NCI-H510A treated with DMSO at 0.1 percent for 48 hours (cell line): ENCODE measurements around the gene GRIFIN.

Experiments used
- DNase-seq: peaks from one replicate; lab custom pipeline; 2025; lab: John Stamatoyannopoulos, UW

Gene GRIFIN

DNA sequence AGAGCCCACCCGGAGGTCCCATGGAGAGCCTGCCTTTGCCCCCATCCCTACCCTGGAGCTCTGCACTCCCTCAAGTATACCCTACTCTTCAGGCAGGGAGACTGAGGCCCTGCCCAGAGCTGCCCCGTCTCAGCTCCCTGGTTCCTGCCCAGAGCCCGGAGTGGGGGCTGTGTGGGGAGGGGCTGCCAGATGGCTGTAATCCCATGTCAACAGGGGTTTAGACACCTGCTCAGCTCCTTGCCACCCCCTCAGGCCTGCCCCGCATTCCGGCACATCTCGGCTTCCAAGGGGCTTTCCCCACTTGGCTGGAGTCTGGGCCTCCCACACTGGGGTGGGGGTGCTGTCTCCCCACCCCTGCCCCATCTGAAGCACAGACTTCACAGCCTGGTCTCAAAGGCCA, 22.5 kb upstream of the GRIFIN start:
- DNase-seq: no peak

DNA sequence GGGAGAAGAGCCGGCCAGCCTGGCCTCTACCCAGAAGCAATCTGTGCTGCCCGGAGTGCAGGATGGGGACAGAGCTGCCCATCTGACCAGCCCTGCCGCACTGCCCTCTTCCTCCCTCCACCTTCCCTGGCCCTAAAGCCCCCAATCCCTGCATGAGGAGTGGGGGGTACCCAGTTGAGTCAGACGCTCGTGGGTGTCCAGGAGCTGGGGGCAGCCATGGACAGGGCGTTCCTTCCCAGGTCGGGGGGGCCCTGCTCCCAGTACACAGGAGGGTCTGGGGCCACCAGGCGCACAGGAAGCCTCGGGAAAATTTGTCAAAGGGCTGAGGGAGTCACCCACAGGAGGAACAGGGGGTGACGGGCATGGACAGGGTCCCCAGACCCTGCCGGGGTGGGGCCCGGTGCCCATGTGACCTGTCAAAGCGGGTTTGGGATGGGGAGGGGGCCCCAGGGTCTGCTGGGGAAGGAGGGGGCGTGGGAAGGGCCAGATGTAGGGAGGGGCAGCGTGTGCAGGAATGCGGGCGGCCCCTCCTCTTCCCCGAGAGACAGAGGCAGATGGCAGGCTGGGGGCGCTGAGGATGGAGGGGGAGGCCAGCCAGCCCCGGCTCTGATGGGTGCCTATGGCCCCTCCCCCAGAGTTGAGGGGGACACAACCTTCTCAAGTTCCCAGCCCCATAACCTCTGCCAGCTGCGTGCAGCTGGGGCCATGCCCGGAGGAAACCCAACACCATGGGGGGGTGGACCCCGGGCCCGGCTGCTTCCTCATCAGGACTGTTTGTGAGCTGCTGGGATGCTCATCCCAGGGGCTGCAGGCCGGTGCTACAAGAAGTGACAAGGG, 21.5 kb upstream of the GRIFIN start:
- DNase-seq: no peak

DNA sequence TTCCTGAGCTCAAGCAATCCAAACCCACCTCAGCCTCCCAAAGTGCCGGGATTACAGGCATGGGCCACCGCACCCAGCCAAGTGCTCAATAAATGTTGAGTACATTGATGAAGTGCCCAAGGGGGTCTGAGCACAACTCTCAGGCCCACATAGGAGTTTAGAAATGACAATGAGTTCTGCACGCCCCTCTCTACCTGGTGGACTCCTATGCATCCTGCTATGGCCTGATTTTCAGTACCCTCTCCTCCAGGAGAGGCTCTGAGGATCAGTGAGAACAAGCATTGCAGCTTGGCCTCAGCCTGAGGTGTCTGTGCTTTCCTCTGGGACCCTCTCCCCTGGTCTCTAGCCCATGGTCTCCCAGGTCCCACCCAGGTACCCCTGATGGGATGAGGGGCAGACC, 20.9 kb upstream of the GRIFIN start:
- no peak for DNase-seq

DNA sequence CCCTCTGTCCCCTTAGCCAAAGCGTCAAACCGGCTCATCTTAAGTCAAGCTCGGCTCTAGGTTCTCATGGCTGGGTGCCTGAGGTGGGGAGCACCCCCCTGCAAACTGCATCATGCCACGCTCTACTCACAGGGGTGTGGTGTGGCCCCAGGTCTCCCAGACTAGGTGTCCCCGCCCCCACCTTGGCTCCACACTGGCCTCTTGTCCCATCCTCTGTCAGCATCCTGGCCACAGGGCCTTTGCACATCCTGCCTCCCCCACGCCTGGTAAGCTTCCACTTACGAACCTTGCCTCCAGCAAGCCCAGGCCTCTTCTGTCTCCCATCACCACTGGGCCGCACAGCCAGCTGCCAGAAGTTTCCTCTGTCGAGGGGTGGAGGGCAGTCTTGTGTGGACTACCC, 20.2 kb upstream of the GRIFIN start:
- DNase-seq: no peak

DNA sequence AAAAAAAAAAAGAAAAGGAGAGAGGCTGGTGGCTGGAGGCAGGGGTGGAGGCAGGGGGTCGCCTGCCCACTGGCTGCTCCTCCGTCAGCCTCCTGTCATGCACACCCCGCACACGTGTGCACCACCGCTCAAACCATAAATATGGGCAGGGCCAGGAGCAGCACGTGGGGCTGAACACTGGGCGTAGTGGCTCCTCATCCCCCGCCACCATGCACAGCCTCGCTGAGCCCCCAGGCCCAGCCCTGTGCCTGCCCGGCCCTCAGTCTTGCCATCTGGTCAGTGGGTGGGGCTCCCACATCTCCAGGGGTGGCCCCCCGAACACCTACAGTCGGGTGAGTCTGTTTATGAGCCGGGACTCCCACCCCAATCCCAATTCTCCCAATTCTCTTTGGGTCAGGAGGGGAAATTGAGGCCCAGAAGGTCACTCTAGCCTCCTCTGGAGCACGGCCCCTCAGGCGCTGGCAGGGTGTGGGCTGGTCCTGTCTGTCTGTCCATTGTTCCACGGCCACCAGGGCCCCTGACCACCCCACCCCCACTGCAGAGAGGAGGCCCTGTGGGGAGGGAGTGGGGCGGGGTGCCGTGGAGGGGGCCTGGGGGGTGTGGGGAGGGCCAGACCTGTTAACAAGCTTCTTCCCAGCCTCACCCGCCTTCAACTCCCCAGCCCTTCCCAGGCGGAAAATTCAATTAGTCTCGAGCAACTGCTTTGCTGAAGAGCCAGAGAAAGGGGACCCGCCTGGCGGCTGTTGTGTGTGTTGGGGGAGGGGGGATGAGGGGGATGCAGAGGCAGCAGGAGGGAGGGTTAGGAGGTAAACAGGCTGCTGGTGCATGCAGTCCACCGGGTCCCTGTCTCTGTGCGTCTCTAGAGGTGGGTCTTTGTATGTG, 19.5 kb upstream of the GRIFIN start:
- no peak for DNase-seq

DNA sequence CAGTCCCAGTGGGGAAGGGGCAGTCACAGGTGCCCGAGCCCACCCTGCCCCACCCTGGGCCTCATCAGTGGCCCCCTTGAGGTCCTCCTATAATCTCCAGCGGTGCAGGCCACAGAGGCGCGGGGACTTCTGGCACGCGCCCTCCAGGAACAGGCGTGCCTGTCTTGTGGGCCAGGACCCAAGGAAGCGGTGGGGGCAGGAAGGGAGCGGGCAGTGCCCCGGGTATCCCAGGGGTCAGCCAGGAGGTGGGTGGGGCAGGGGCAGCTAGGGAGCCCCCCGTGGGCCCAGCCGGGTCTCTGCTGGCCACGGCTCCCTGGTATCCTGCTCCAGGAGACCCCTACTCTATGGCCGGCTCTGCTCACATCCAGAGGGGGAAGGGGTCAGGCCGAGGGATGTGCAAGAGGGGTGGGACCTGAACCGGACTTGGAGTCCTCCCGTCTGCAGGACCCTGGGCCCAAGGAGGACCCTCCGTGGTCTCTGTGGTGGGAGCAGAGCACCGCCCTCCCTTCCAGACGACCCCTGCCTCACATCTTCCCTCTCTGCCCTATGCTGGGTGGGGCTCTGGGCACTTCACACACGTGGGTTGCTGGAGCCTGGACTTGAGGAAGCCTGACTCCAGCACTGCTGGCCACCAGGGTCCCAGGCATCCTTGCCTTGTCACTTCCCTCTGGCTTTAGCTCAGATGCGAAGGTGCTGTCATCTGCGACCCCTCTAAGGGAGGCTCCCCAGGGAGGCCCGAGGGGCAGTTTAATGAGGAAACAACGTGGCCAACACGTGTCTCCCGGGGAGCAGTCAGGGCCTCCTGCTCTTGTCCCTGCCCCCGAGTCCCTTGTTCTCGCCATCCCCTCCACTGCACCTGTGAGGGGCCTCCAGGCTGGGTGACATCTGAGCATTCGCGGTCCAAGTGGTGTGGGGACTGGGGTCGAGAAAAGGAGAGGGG, 18.3 kb upstream of the GRIFIN start:
- no peak for DNase-seq

DNA sequence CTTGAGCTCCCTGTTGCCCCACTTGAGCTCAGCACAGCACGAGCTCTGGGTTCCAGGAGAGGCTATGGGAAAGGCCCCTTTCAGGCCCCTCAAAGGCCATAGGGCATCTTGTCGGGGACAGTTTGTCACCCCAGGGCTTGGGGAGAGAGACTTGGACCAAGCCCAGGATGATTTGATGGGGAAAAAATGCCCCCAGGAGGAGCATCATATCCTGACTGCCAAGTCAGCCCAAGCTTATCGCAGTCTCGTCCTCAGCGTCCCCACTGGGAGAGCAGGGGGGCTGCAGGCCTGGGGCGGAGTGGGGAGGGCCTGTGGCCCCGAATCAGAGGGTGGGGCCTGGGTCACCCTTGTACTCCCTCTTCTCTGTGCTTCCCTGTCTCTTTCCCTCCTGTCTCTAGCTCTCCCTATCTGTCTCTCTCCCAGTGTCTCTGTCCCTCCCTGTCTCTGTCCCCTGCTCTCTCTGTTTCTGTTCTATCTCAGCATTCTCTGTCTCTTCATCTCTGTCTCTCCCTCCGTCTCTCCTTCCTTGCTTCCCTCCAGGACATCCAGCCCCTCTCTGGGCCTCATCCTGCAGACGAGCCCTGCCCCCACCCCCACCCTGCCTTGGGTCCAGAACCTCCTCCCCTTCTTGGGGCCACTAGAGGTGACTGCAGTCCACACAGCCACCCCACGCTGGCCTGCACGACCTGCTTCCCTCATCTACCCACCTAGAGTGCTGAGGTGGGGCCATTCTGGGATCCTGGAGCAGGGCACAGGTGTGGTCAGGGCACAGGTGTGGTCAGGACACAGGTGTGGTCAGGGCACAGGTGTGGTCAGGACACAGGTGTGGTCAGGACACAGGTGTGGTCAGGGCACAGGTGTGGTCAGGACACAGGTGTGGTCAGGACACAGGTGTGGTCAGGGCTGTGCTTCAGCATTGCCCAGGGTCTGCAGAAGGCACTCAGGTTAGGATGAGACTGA, 17.3 kb upstream of the GRIFIN start:
- DNase-seq: no peak

DNA sequence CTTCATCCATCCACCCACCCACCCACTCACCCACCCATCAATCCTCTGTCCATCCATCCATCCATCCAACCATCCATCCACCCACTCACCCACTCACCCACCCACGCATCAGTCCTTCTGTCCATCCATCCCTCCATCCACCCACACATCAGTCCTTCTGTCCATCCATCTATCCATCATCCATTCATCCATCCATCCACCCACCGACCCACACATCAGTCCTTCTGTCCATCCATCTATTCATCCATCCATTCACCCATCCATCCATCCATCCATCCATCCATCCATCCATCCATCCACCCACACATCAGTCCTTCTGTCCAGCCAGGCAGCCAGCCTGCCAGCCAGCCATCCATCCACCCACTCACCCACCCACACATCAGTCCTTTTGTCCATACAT, 15.8 kb upstream of the GRIFIN start:
- DNase-seq: no peak

DNA sequence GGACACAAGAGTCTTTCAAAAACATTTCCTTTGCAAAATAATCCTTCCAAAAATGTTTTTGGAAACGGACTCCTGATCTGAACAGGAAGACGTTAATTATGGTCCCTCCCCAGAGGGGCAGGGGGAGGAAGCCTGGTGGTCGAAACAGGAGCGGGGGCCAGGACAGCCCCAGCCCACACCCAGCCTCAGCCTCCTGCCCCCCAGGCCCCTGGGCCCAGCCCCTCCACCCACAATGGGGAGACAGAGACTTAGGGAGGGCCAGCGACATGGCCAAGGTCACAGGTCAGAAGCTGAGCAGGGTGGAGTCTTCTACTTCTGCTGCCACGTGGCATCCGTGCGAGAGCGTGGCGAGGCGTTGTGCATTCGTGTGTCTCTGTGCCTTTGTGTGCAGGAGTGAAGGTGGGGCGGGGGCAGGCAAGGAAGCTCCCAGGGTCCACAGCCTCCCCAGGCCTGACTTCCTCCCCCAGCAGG, 14.0 kb upstream of the GRIFIN start:
- no peak for DNase-seq

DNA sequence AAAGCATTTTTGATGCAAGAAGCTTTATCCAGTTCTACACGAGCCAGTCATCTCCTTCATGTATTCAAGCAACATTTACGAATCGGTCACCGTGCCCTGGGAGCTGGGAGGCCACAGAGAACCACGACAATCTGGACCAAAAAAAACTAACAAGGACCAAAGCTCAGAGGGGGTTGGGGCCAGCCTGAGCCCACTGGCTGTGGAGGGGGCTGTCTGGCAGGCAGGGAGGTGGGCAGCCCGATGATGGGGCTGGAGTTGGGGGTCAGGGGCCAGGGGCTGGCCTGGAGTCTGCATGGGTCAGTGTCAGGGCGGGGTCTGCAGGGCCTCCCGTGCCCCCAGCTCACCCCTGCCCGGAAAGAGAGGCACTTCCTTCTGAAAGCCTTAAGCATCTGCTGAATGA, 12.5 kb upstream of the GRIFIN start:
- no peak for DNase-seq

DNA sequence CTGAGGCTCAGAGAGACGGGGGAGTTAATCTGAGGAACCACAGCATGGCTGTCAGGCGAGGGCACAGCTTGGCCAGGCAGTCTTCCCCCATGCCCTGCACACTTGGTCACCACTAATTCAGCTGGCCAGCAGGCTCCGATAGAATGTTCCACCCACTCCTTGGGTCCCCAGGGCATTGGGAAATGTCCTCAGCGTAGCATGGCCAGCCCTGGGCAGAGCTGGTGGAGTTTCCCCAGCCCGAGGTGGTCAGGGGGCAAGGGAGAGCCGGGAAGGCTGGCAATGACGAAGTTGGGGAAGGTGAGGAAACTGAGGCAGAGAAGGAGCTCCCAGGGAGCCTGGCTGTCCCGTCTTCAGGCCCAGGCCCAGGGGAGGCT, 12.1 kb upstream of the GRIFIN start:
- no peak for DNase-seq

DNA sequence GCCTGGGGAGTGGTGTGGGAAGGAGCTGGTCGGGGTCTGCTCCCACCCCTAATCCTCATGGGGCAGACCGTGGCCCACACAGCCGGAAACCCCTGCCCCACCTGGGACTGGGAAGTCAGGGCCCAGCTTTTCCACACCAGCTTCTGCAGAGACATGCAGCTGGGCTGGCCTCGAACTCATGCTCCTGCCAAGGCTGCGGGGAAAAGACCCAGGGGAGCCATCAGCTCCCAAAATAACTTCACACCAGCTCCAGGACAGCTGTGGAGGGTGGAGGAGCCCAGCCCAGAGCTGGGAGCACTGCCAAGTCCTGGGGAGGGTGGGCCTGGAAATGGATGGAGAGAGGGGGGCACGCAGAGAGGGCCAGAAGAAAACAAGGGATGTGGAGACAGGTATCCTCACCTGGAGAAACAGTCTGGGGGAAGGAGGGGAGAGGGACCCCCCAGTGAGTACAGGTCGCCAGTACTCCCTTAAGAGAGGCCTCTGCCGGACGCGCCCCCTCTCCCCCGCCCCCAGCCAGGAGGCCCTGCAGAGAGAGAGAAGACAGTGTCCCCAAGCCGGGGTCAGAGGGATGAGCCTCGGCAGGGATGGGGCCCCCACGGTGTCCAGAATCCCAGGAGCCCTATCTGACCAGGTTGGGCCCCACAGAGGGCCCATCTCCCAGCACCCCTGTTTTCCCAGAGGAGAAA, 11.5 kb upstream of the GRIFIN start:
- DNase-seq: no peak

DNA sequence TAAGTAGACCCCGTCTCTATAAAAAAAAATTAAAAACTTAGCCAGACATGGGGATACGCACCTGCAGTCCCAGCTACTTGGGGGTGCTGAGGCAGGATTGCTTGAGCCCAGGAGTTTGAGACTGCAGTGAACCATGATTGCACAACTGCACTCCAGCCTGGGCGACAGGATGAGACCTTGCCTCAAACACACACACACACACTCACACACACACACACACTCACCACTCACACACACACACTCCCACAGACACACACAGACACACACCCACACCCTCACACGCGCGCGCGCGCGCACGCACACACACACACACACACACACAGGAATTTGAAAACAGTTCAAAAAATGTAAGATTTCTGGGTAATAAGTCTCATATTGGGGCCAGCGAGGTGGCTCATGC, 8.7 kb upstream of the GRIFIN start:
- DNase-seq: no peak

DNA sequence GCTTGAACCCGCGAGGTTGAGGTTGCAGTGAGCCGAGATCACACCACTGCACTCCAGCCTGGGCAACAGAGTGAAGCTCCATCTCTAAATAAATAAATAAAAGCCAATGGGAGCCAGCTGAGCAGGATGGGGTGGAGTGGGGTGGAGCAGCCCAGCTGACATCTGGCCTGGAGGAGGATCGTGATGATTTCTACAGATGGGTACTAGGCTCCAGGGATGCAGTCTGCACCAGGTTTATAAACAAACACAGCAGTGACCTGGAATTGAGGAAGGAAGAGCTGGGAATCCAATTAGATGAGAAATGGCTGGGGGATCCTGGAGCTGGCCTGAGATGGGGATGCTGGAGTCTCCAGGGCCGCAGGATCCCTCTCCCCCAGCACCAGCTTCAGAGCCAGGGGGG, 7.3 kb upstream of the GRIFIN start:
- DNase-seq: peak; percentile 56

DNA sequence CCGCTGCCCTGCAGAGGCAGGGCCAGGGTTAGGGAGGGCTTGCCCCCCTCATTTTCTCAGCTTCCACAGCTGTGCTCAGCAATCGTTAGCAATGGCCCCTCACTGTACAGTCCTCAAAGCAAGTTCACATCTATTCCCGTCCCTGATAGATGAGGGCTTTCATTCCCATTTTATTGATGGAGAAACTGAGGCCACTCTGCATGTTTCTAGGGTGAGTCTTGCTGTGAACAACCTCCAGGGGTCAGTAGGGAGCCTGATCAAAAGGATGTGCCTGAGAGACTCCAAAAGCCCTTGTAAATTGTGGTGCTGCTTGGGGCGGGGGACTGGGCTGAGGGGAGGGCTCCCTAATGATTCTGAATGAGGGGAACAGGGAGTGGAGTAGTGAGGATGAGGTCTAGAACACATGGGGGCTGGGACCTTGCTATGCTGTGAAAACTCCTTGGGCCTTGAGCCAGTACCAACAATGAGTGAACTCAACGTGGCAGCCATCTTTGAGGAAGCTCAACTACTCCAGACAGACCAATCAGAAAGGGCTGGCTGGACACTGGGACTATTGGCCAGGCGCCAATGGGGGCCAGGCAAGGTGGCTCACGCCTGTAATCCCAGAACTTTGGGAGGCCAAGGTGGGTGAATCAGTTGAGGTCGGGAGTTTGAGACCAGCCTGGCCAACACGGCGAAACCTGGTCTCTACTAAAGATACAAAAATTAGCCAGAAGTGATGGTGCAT, 6.7 kb upstream of the GRIFIN start:
- no peak for DNase-seq

DNA sequence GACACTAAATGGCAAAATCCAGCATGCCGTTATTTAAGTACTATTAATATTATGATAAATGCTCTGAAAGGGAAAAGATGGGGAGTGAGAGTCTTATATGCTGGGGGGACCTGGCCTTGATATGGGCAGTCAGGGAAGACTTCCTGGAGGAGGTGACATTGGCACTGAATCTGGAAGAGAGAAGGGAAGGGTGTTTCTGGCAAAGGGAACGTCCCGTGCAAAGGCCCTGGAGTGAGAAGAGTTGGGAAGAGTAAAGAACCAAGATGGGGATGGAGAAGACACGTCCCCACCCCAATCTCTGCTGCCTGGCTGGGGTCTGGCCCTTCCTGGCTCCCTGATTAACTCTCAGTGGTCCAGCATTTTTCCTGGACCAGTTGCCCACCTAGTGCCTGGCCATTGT, 5.0 kb upstream of the GRIFIN start:
- no peak for DNase-seq

DNA sequence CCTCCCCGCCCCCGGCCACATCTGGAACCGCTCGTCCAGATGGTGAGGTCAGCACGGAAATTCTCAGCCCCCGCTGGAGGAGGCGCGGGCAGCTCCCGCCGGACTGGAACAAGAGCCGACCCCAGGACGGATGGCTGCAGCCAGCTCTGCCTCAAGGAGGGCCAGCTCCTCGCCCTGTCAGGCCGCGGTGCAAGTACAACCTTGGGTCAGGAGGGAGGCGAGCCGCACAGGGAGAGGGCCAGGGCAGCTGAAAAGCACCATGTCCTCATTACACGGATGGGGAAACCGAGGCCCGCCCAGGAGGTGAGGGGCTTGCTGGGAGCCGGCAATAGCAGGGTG, 3.8 kb upstream of the GRIFIN start:
- DNase-seq: no peak

DNA sequence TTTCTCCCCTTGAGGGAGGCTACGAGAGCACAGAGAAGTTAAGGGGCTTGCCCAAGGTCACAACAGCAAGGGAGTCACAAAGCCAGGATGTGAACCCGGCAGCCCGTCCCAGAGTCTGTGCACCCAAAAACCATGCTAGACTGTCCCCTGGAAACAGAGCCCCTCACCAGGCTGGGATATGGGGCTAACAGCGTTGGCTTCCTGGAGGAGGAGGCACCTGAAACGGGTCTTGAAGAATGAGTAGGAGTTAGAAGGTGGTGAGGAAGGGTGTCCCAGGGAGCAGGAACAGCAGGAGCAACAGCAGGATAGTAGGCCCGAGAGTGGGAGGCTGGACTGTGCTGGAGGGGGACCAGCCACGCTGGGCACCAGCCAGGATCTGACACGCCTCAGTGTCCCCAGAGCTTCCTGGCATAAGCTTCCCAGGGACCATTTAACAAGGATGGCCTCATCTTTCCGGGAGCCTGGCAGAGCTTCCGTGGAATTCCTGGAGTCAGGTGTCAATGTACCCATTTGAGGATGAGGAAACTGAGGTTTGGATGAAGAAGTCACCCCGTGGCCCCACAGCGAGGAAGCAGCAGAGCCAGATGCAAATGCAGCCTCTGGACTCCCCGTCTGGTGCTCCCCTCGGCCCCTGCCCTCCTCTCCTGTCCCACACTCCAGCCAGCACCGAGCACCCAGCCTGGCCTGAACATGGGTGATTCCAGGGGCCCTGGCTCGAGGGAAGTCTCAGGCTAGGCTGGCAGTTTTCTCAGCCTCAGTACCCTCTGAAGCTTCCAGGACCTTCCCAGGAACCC, 3.3 kb upstream of the GRIFIN start:
- DNase-seq: no peak

DNA sequence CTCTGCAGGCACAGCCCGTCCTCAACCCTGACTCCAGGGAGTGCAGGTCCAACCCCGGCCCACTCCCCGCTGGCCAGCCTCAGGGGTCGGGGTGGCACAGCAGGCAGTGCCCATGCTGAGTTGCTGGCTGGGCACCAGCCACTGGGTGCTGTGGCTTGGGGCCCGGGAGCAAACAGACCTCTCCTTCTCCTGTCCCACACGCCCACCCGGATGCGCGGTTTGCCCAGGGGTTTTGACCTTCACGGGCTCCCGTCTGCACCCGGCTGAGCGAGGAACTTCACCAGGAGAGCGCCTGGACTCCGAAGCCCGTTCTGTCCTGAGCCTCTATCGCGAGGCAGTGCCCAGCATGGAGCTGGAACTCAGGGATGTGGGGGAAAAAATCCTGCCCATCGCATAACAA, 2.6 kb upstream of the GRIFIN start:
- no peak for DNase-seq
